HT-29 (cell line): Measurements from ENCODE around the gene DPYD. TPM values are rescaled to one million over a fixed set of nuclear protein-coding genes. Genes with fewer than 3 reads are reported as not detected.

Experiments used
- DNase-seq: peaks from one replicate; pipeline ENCODE4 v3.0.0-alpha.2; 2015; ENCODE audit warnings: low spot score
- total RNA-seq: library from RNA; depleted of rRNA; stranded (reverse); fragments of >200 nt; shearing (Covaris generic); gene quantifications from 2 replicates; pipeline ENCODE4 v1.2.3, GENCODE V29; 2014

DPYD gene
- total RNA-seq, 1 experiment from 2014 or later = 2.1 TPM

GRCh38 chr1:97712980-97713379, 207.9 kb downstream of the DPYD start:
- DNase-seq = no peak

GRCh38 chr1:97711858-97712257, 209.0 kb downstream of the DPYD start:
- DNase-seq = no peak

- no peak for DNase-seq
Observed at GRCh38 chr1:97693601-97694000, 227.2 kb downstream of the DPYD start.

- DNase-seq = no peak
Observed at GRCh38 chr1:97691325-97691724, 229.5 kb downstream of the DPYD start.

GRCh38 chr1:97685360-97685759, 235.5 kb downstream of the DPYD start:
- no peak for DNase-seq

GRCh38 chr1:97680894-97681293, 239.9 kb downstream of the DPYD start:
- no peak for DNase-seq

- DNase-seq = no peak
Observed at GRCh38 chr1:97680470-97680869, 240.4 kb downstream of the DPYD start.

- no peak for DNase-seq
Observed at GRCh38 chr1:97677702-97678101, 243.1 kb downstream of the DPYD start.

- no peak for DNase-seq
Observed at GRCh38 chr1:97674517-97674916, 246.3 kb downstream of the DPYD start.

GRCh38 chr1:97668945-97669344, 251.9 kb downstream of the DPYD start:
- DNase-seq = peak; percentile 42

GRCh38 chr1:97660431-97661105, 260.3 kb downstream of the DPYD start:
- no peak for DNase-seq

- DNase-seq = no peak
Observed at GRCh38 chr1:97654876-97655585, 265.8 kb downstream of the DPYD start.

- DNase-seq = no peak
Observed at GRCh38 chr1:97651250-97651649, 269.6 kb downstream of the DPYD start.

GRCh38 chr1:97649591-97649990, 271.2 kb downstream of the DPYD start:
- DNase-seq = no peak

- DNase-seq = no peak
Observed at GRCh38 chr1:97647776-97648175, 273.1 kb downstream of the DPYD start.

- no peak for DNase-seq
Observed at GRCh38 chr1:97646071-97646470, 274.8 kb downstream of the DPYD start.

GRCh38 chr1:97640677-97641076, 280.2 kb downstream of the DPYD start:
- no peak for DNase-seq

GRCh38 chr1:97636941-97637340, 283.9 kb downstream of the DPYD start:
- no peak for DNase-seq

GRCh38 chr1:97634758-97635157, 286.1 kb downstream of the DPYD start:
- no peak for DNase-seq

GRCh38 chr1:97632776-97633175, 288.1 kb downstream of the DPYD start:
- no peak for DNase-seq

GRCh38 chr1:97632075-97632474, 288.8 kb downstream of the DPYD start:
- DNase-seq = peak; percentile 46

GRCh38 chr1:97630948-97631347, 289.9 kb downstream of the DPYD start:
- DNase-seq = peak; percentile 1

GRCh38 chr1:97630281-97630680, 290.6 kb downstream of the DPYD start:
- DNase-seq = no peak
